ENCODE measurements around the gene SLC9A9. TPM values are rescaled to one million over a fixed set of nuclear protein-coding genes. Genes with fewer than 3 reads are reported as not detected.

SLC9A9 gene
- total RNA-seq (2011; cell fraction: chromatin; rRNA removed; ENCODE audit: low replicate concordance), result not detected in 2 replicates
- not detected in 2 replicates for total RNA-seq (2011; cell fraction: nucleolus; rRNA removed)
- total RNA-seq (2011; cell fraction: nucleoplasm; rRNA removed), result not detected in 2 replicates
- total RNA-seq (2014; rRNA removed), result not detected in 2 replicates
- not detected in 2 replicates for total RNA-seq (2014; rRNA removed; fragmentation: Illumina TruSeq; extraction: Trizol)
- total RNA-seq (2015; rRNA removed; fragmentation: Illumina TruSeq; extraction: Trizol), result not detected in 2 replicates
- 0.13 and 0.27 TPM in 2 replicates for total RNA-seq (2021)
- polyA plus RNA-seq (2011; rRNA removed), result not detected in 2 replicates
- not detected in 2 replicates for polyA plus RNA-seq (2011; cell fraction: cytosol; rRNA removed)
- not detected in 2 replicates for polyA plus RNA-seq (2011; cell fraction: nucleus; rRNA removed)
- polyA plus RNA-seq (2012), result 0.08 and 0.19 TPM in 2 replicates
- 0.03 TPM in 1 of 2 replicates, not detected in the other for polyA plus RNA-seq (2014; fragmentation: Illumina TruSeq; extraction: Trizol)
- not detected for polyA plus RNA-seq (2014; fragmentation: Nextera tagmentation; extraction: Ambion mirVana)
- not detected in 2 replicates for polyA plus RNA-seq (2014; rRNA removed)
- 0.04 and 0.33 TPM in 2 replicates for polyA minus RNA-seq (2011; rRNA and poly(A)+ RNA removed)
- not detected in 2 replicates for polyA minus RNA-seq (2011; cell fraction: cytosol; rRNA and poly(A)+ RNA removed)
- polyA minus RNA-seq (2011; cell fraction: nucleus; rRNA and poly(A)+ RNA removed), result not detected in 2 replicates
- percentile 1 among the genes with signal in this experiment for Bru-seq, nascent RNA
- BruChase-seq, experiment 1, labeled RNA remaining after a 2-hour chase, result percentile 2 among the genes with signal in this experiment
- BruChase-seq, experiment 2, labeled RNA remaining after a 6-hour chase, result percentile 2 among the genes with signal in this experiment
- long read RNA-seq, experiment 1, result 0 reads
- long read RNA-seq, experiment 2, result 0 reads
- long read RNA-seq, experiment 3, result 0 reads

GRCh38 chr3:143847787-143848631, at the start of gene SLC9A9:
Gene SLC9A9 (minus strand): TSS chr3:143848468. CDS start chr3:143848322, 146 bp downstream.
- Histone ChIP-seq H2AFZ (ENCODE audit: low read depth, low read length) (peak within 1 kb of the TSS; percentile 44), H4K20me1 (replicated peaks; ENCODE audit: control insufficient read depth, insufficient read depth, low read length) (no peaks in the 10 kb centered on the region), H3K4me3 (no peak within 1 kb of the TSS), H3K9ac (ENCODE audit: insufficient read depth in 1 of 2, low read depth in 2 of 2, low read length in 2 of 2) (no peak within 1 kb of the TSS), H3K27me3 (ENCODE audit: control insufficient read depth in 2 of 2, insufficient read depth in 2 of 2, low read length in 2 of 2) (no peaks in the 10 kb centered on the region), H3K4me2 (ENCODE audit: insufficient read depth, low read length) (peak within 1 kb of the TSS; percentile 54), H3K27ac (ENCODE audit: extremely low read depth, low read depth, low read length) (no peak within 1 kb of the TSS), H3K9me1 (ENCODE audit: control insufficient read depth, insufficient read depth, low read length) (no peaks in the 10 kb centered on the region), H3K36me3 (ENCODE audit: control insufficient read depth, insufficient read depth, low read length) (no peaks in the 10 kb centered on the region), H3K9me3 (replicated peaks; ENCODE audit: control insufficient read depth, insufficient read depth, low read depth, low read length) (no peaks in the 10 kb centered on the region), H3K4me1 (replicated peaks in 1 of 2; ENCODE audit: control insufficient read depth in 2 of 2, insufficient read depth in 2 of 2, low read length in 2 of 2) (no peaks in the 10 kb centered on the region; a peak in 2 of 5 replicates), H3K79me2 (ENCODE audit: control insufficient read depth, insufficient read depth, low read length) (no peaks in the 10 kb centered on the region)
- ATAC-seq (peak; percentile 48; the same call in 2 of the 3 replicates), FAIRE-seq (no peak), DNase-seq (ENCODE audit: extremely low read depth in 1 of 4, low spot score in 3 of 4) (peak in 1 of 4 experiments; percentile 7)
- ChIA-PET CTCF (ENCODE audit: low intra/inter-chr PET ratio) (no interaction called here), POLR2A (no interaction called here)
- BruUV-seq (replicated peaks), result no TSS peak
- intact Hi-C loops (cut with micrococcal nuclease) (no loop called here), in situ Hi-C loops (cut with MboI) (no loop called here)
- under 1% methylated on average over 15 of the region's 15 CpGs for WGBS (ENCODE audit: insufficient coverage, low coverage, missing lambda C conversion rate)
- TF ChIP-seq MECOM (CRISPR knock-in tag; IDR thresholded peaks at IDR 0.05), result no peak
- TF ChIP-seq SOX6 (IDR thresholded peaks at IDR 0.05), result peak; percentile 65
- TF ChIP-seq NFE2 (IDR thresholded peaks at IDR 0.05; ENCODE audit: low read depth), result peak; percentile 64
- TF ChIP-seq ZFP30 (CRISPR knock-in tag; IDR thresholded peaks at IDR 0.05; ENCODE audit: borderline replicate concordance), result no peak
- peak; percentile 65 for TF ChIP-seq C11orf30 (IDR thresholded peaks at IDR 0.05; ENCODE audit: low read depth)
- peak; percentile 84 for TF ChIP-seq MEIS2 (IDR thresholded peaks at IDR 0.05; ENCODE audit: partially characterized antibody)
- TF ChIP-seq, protein P1, sequence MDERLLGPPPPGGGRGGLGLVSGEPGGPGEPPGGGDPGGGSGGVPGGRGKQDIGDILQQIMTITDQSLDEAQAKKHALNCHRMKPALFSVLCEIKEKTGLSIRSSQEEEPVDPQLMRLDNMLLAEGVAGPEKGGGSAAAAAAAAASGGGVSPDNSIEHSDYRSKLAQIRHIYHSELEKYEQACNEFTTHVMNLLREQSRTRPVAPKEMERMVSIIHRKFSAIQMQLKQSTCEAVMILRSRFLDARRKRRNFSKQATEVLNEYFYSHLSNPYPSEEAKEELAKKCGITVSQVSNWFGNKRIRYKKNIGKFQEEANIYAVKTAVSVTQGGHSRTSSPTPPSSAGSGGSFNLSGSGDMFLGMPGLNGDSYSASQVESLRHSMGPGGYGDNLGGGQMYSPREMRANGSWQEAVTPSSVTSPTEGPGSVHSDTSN (CRISPR knock-in tag; IDR thresholded peaks at IDR 0.05; ENCODE audit: low read depth), result no peak
- TF ChIP-seq, protein P1 (tag; conservative IDR thresholded peaks at IDR 0.05; ENCODE audit: low read depth), result peak; percentile 58; the same call in 1 of the 2 replicates
- peak; percentile 90 for TF ChIP-seq ZNF316 (IDR thresholded peaks at IDR 0.05)
- no peak for TF ChIP-seq ZBTB7A (IDR thresholded peaks at IDR 0.05; ENCODE audit: borderline replicate concordance, control insufficient read depth, low read depth, low read length)
- peak; percentile 93 for TF ChIP-seq MAFG (tag; conservative IDR thresholded peaks at IDR 0.05)
